ENCODE measurements around the gene TRPM5.

- TF ChIP-seq CTCF (IDR thresholded peaks at IDR 0.05) (peak in 1 of 12 donors; percentile 8), POLR2A (IDR thresholded peaks at IDR 0.05) (peak; percentile 43 to 59)
Measured at GRCh38 chr11:2444821-2445745, 769 bp upstream of the TRPM5 start, which contains the start of gene KCNQ1.

All from heart left ventricle (tissue), 13 donors.